ENCODE measurements around the gene TOMM34. TPM values are rescaled to one million over a fixed set of nuclear protein-coding genes. Genes with fewer than 3 reads are reported as not detected.

Gene TOMM34, protein sequence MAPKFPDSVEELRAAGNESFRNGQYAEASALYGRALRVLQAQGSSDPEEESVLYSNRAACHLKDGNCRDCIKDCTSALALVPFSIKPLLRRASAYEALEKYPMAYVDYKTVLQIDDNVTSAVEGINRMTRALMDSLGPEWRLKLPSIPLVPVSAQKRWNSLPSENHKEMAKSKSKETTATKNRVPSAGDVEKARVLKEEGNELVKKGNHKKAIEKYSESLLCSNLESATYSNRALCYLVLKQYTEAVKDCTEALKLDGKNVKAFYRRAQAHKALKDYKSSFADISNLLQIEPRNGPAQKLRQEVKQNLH
- 10 to 100 TPM; 16.5 to 29.9 TPM for total RNA-seq

DNA sequence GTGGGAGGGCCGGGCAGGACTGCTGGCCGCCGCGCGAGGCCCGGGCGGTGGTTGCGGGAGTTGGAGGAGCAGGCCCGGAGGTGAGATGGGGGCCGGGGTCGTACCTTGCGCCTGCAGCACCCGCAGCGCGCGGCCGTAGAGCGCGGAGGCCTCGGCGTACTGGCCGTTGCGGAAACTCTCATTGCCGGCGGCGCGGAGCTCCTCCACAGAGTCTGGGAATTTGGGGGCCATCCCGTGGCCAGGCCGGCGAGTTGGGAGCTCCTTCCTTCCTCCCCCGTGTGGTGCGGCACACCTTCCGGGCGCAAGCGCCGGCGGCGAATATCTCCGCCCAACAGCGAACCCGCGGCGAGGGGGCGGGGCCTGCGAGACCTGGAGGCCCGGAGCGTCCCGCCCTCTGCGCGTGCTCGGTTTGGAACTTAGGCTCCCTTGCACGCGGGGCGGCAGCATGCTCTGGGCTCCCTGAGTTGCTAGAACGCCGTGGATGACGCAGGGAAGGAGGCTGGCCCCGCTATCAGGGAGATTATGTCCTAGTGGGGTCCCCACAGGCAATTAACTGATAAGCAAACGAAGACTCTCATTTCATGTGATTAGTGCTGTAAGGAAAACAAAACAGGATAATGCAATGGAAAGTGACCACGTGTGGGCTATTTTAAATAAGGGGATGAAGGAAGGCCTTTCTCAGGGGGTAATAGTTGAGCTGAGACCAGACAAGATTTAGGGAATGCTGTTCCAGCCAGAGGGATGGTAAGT is at the start of gene TOMM34:
TOMM34 (minus strand) TSS at position 295 of the 750 bp plus-strand sequence; CDS start at position 231, 64 bp downstream.
- Histone ChIP-seq H3K36me3 (no peaks in the 10 kb centered on the region), H3K27me3 (no peaks in the 10 kb centered on the region), H3K27ac (peak within 1 kb of the TSS; percentile 75), H3K4me3 (peak within 1 kb of the TSS; percentile 90), H3K9ac (ENCODE audit: low read depth in 2 of 2, low read length in 2 of 2) (peak within 1 kb of the TSS; percentile 67 to 80), H3K9me3 (no peaks in the 10 kb centered on the region), H3K4me1 (no peaks in the 10 kb centered on the region)
- DNase-seq, result peak; percentile 98
- intact Hi-C loops (cut with DNase I), result no loop called here
- TF ChIP-seq, protein P1, sequence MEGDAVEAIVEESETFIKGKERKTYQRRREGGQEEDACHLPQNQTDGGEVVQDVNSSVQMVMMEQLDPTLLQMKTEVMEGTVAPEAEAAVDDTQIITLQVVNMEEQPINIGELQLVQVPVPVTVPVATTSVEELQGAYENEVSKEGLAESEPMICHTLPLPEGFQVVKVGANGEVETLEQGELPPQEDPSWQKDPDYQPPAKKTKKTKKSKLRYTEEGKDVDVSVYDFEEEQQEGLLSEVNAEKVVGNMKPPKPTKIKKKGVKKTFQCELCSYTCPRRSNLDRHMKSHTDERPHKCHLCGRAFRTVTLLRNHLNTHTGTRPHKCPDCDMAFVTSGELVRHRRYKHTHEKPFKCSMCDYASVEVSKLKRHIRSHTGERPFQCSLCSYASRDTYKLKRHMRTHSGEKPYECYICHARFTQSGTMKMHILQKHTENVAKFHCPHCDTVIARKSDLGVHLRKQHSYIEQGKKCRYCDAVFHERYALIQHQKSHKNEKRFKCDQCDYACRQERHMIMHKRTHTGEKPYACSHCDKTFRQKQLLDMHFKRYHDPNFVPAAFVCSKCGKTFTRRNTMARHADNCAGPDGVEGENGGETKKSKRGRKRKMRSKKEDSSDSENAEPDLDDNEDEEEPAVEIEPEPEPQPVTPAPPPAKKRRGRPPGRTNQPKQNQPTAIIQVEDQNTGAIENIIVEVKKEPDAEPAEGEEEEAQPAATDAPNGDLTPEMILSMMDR (IDR thresholded peaks at IDR 0.05), result no peak

DNA sequence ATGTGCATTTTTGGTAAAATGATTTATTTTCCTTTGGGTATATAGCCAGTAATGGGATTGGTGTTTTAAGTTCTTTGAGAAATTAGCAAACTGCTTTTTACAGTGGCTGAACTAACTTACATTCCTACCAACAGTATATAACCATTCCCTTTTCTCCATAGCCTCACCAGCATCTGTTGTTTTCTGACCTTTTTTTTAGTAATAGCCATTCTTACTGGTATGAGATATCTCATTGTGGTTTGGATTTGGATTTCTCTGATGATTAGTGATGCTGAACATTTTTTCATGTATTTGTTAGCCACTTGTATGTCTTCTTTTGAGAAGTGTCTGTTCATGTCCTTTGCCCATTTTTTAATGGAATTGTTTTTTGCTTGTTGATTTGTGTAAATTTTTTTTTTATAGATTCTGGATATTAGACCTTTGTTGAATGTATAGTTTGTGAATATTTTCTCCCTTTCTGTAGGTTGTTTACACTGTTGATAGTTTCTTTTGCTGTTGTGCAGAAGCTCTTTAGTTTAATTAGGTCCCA is 48.4 kb upstream of the TOMM34 start:
- TF ChIP-seq, protein P1 (IDR thresholded peaks at IDR 0.05), result no peak
- H3K27ac ChIP-seq, result no peak overlapping the region
- H3K4me3 ChIP-seq, result no peak overlapping the region
- no peaks in the 10 kb centered on the region for H3K4me1 ChIP-seq
- no peak overlapping the region for H3K9ac ChIP-seq (ENCODE audit: low read depth in 2 of 2, low read length in 2 of 2)
- DNase-seq, result no peak
- H3K36me3 ChIP-seq, result peaks cover 6% of the 10 kb centered on the region
- no peaks in the 10 kb centered on the region for H3K27me3 ChIP-seq
- intact Hi-C loops (cut with DNase I), result no loop called here
- H3K9me3 ChIP-seq, result no peaks in the 10 kb centered on the region

DNA sequence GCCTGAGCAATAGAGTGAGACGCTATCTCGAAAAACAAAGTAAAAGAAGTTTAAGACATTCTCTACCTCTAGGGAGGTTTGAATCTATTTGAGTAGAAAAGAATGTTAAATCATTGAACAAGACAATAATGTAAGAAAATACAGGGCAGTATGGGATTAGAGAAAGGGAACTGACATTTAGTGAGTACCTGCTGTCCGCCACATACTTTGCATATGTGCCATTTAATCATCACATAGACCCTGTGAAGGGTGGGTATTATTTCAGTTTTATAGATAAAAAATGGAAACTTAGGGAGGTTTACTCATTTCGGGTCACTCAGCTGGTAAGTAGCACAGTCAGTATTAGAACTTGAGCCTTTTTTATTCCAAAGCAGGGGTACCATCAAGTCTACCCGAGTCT is 37.5 kb upstream of the TOMM34 start:
- no peak for DNase-seq
- no peaks in the 10 kb centered on the region for H3K4me1 ChIP-seq
- no peak overlapping the region for H3K4me3 ChIP-seq
- H3K36me3 ChIP-seq, result peaks cover 11% of the 10 kb centered on the region
- no peak overlapping the region for H3K9ac ChIP-seq (ENCODE audit: low read depth in 2 of 2, low read length in 2 of 2)
- TF ChIP-seq, protein P1 (IDR thresholded peaks at IDR 0.05), result no peak
- H3K9me3 ChIP-seq, result no peaks in the 10 kb centered on the region
- no peak overlapping the region for H3K27ac ChIP-seq
- no peaks in the 10 kb centered on the region for H3K27me3 ChIP-seq
- intact Hi-C loops (cut with DNase I), result no loop called here

DNA sequence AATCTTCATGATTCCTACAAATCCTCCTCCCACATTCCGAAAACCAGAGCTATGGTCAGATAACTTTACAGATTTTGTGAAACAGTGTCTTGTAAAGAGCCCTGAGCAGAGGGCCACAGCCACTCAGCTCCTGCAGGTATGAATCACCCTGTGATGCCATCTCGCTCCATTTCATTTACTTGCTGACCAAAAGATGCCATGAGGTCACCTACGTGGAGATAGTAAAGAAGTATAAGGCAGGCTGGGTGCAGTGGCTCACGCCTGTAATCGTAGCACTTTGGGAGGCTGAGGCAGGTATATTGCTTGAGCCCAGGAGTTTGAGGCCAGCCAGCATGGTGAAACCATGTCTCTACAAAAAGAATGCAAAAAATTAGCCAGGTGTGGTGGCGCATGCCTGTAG is 37.0 kb upstream of the TOMM34 start:
- intact Hi-C loops (cut with DNase I), result no loop called here
- peaks cover 11% of the 10 kb centered on the region for H3K36me3 ChIP-seq
- H3K4me3 ChIP-seq, result no peak overlapping the region
- no peaks in the 10 kb centered on the region for H3K4me1 ChIP-seq
- TF ChIP-seq, protein P1 (IDR thresholded peaks at IDR 0.05), result no peak
- no peaks in the 10 kb centered on the region for H3K27me3 ChIP-seq
- no peak for DNase-seq
- no peaks in the 10 kb centered on the region for H3K9me3 ChIP-seq
- H3K9ac ChIP-seq (ENCODE audit: low read depth in 2 of 2, low read length in 2 of 2), result no peak overlapping the region
- no peak overlapping the region for H3K27ac ChIP-seq

DNA sequence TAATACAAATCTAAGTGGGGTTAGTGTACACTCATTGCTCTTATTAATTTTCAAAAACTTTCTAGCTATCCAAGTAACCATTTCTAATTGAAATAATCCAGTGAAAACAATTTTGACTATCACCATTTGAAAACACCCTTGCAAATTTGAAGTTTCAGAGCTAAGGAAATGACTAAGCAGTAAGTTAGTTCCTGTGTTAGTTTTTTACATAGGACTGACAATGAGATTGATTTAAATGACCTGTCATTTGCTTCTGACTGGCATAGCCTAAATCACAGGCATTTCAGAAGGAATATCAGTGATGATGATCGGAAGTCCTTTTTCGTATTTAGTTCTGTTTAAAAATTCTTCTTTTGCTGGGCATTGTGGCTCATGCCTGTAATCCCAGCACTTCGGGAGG is 33.1 kb upstream of the TOMM34 start:
- no peak overlapping the region for H3K9ac ChIP-seq (ENCODE audit: low read depth in 2 of 2, low read length in 2 of 2)
- H3K4me1 ChIP-seq, result no peaks in the 10 kb centered on the region
- no peaks in the 10 kb centered on the region for H3K27me3 ChIP-seq
- no peak overlapping the region for H3K27ac ChIP-seq
- TF ChIP-seq, protein P1 (IDR thresholded peaks at IDR 0.05), result no peak
- peaks cover 9% of the 10 kb centered on the region for H3K36me3 ChIP-seq
- DNase-seq, result no peak
- intact Hi-C loops (cut with DNase I), result no loop called here
- H3K9me3 ChIP-seq, result no peaks in the 10 kb centered on the region
- H3K4me3 ChIP-seq, result no peak overlapping the region
